Transverse colon (tissue), 4 donors: ENCODE data around the gene NUDT16. TPM values are rescaled to one million over a fixed set of nuclear protein-coding genes. Genes with fewer than 3 reads are reported as not detected.
"Not testable (repeated sequence)": the region's sequence is repeated elsewhere in the genome, so short reads cannot be mapped to it uniquely, and the experiment has no call there.

Experiments used
- DNase-seq: peaks from one replicate; pipeline ENCODE4 v3.0.0-alpha.2; 2019
- H3K27ac ChIP-seq, 4 donors: fragments of 200-600 bp; sonication (generic); 2 replicates each; pipeline ENCODE4 v1.5.1; 2016 to 2018; ENCODE audit warnings: inconsistent platforms in 4 of 4
- H3K27me3 ChIP-seq: fragments of 200-600 bp; sonication (generic); 2 replicates; pipeline ENCODE4 v1.5.1; 2017; ENCODE audit warnings: inconsistent platforms
- H3K36me3 ChIP-seq, 4 donors: fragments of 200-600 bp; sonication (generic); 2 replicates each; pipeline ENCODE4 v1.5.1; 2017 to 2019; ENCODE audit warnings: inconsistent platforms in 4 of 4
- H3K4me1 ChIP-seq, 4 donors: fragments of 200-600 bp; sonication (generic); 2 replicates each; pipeline ENCODE4 v1.5.1; 2017 to 2020; ENCODE audit warnings: inconsistent platforms in 4 of 4
- H3K4me3 ChIP-seq, 4 donors: fragments of 200-600 bp; sonication (generic); 1 replicate in 1 of 4; 2 replicates in 3 of 4; pipeline versions ENCODE4 v1.5.1 to v1.6.1; 2017 to 2019; ENCODE audit warnings: inconsistent platforms in 4 of 4
- H3K9me3 ChIP-seq, 2 donors: fragments of 200-600 bp; sonication (generic); 2 replicates each; pipeline ENCODE4 v1.5.1; 2017 to 2019; ENCODE audit warnings: inconsistent platforms in 2 of 2
- CTCF ChIP-seq, 5 experiments: fragments of 200-600 bp in 3 of 5; fragments of 450-650 bp in 2 of 5; sonication (generic) in 3 of 5; IDR thresholded peaks; 1 replicate in 2 of 5; 2 replicates in 3 of 5; pipeline ENCODE4 v1.5.1; 2016 to 2017; ENCODE audit warnings: antibody characterized with exemption in 5 of 5, inconsistent platforms in 3 of 5, mild to moderate bottlenecking in 2 of 5, moderate library complexity in 1 of 5
- EP300 ChIP-seq: sonication (generic); formaldehyde crosslinking; IDR thresholded peaks from one replicate; pipeline ENCODE4 v1.6.1; 2017; ENCODE audit warnings: antibody characterized with exemption, low read depth
- POLR2A ChIP-seq: fragments of 450-650 bp; IDR thresholded peaks from one replicate; pipeline ENCODE4 v1.6.1; 2016; ENCODE audit warnings: antibody characterized with exemption, mild to moderate bottlenecking, moderate library complexity
- POLR2AphosphoS5 ChIP-seq, 3 donors: sonication (generic); formaldehyde crosslinking; IDR thresholded peaks; one replicate each; pipeline ENCODE4 v1.6.1; 2016; ENCODE audit warnings: antibody characterized with exemption in 3 of 3
- WGBS, 2 donors: methylation state at CpG; one replicate each; pipeline ENCODE4 v1.1.5; 2018; ENCODE audit warnings: low coverage in 1 of 2; 5-methylcytosine and 5-hydroxymethylcytosine counted together
- in situ Hi-C, 4 donors: fragments of 200-750 bp; cut with MboI; loops; one replicate each; pipeline versions ENCODE4 v1.15.0 to v1.15.1; 2017; ENCODE audit warnings: low sequenced_read_pairs in 3 of 4, low pct_ligation_motif_present in 1 of 4, low pct_unique_long_range_greater_than_20kb in 1 of 4
- intact Hi-C: fragments of 100-400 bp; cut with DNase I; formaldehyde crosslinking; loops from one replicate; pipeline ENCODE4 v1.15.1; 2023; ENCODE audit warnings: low total_unique reads
- total RNA-seq, 4 donors: library from RNA; depleted of rRNA; stranded (reverse); fragments of >200 nt; gene quantifications; one replicate each; pipeline ENCODE4 v1.1.0, GENCODE V29; 2016

Gene NUDT16
- total RNA-seq, 4 donors from 2014 or later: 45.6 to 57.9 (median 49.1) TPM

GRCh38 chr3:131353986-131354385 is 27.6 kb upstream of the NUDT16 start:
- H3K36me3 ChIP-seq: no peaks in the 10 kb centered on the region
- in situ Hi-C loops: no loop called here
- no peak overlapping the region for H3K4me3 ChIP-seq
- H3K4me1 ChIP-seq: no peaks in the 10 kb centered on the region
- H3K27me3 ChIP-seq: no peaks in the 10 kb centered on the region
- WGBS, 2 donors: 42 to 53% methylated on average over 2 of the region's 2 CpGs
- H3K9me3 ChIP-seq: no peaks in the 10 kb centered on the region
- intact Hi-C loops: no loop called here
- DNase-seq: no peak
- no peak for TF ChIP-seq POLR2AphosphoS5 (IDR thresholded peaks at IDR 0.05)
- no peak for TF ChIP-seq EP300
- TF ChIP-seq POLR2A: no peak
- no peak overlapping the region for H3K27ac ChIP-seq

- 86 to 91% methylated on average over 1 to 5 of the region's 5 CpGs for WGBS, 2 donors
- intact Hi-C loops (no loop called here), in situ Hi-C loops (no loop called here)
- DNase-seq: no peak
- Histone ChIP-seq H3K27ac (no peak overlapping the region), H3K27me3 (no peaks in the 10 kb centered on the region), H3K36me3 (no peaks in the 10 kb centered on the region), H3K4me1 (peaks cover 0 to 2% (median under 1%) of the 10 kb centered on the region in 4 donors), H3K4me3 (no peak overlapping the region), H3K9me3 (no peaks in the 10 kb centered on the region)
- TF ChIP-seq EP300 (no peak), POLR2AphosphoS5 (IDR thresholded peaks at IDR 0.05) (no peak), POLR2A (no peak), CTCF (IDR thresholded peaks at IDR 0.05) (no peak)
These were observed 25.5 kb upstream of the NUDT16 start for GRCh38 chr3:131356006-131356595.

- TF ChIP-seq POLR2AphosphoS5 (IDR thresholded peaks at IDR 0.05) (no peak), EP300 (no peak), POLR2A (no peak), CTCF (IDR thresholded peaks at IDR 0.05) (no peak)
- Histone ChIP-seq H3K4me3 (no peak overlapping the region), H3K9me3 (no peaks in the 10 kb centered on the region), H3K27me3 (no peaks in the 10 kb centered on the region), H3K4me1 (peaks cover 0 to 8% (median 8%) of the 10 kb centered on the region in 4 donors), H3K27ac (no peak overlapping the region), H3K36me3 (no peaks in the 10 kb centered on the region)
- in situ Hi-C loops: no loop called here
- no peak for DNase-seq
- WGBS, 2 donors: 95 to 100% methylated on average over 1 of the region's 1 CpG
- intact Hi-C loops: no loop called here
These were observed 24.3 kb upstream of the NUDT16 start for GRCh38 chr3:131357275-131357674.

DNA sequence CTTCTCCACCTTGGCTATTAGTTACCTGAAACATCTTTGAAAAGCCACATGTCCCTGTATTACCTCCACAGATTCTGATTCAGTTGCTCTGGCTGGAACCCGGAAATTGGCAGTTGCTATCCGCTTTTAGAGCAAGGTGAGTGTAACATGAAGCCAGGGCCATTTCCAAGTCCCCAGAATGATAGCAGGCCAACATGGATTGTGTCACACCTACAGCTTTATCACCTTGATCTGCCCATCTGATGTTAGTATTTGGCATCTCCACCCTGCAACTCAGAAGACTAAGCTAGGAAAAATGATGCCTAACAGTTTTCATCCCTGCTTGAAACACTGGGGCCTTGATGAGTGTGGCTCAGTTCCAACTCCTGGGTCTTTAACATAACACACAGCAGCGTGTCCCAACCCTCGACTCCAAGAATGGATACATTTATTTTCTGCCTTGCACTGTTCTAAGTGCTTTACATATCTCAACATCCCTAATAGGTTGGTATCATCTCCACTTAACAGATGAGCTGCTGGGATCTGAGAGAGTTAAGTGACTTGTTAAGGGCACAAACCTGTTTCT is 21.3 kb upstream of the NUDT16 start:
- peaks cover 0 to 30% (median 22%) of the 10 kb centered on the region in 4 donors for H3K4me1 ChIP-seq
- TF ChIP-seq EP300 (no peak), POLR2A (no peak), POLR2AphosphoS5 (IDR thresholded peaks at IDR 0.05) (no peak), CTCF (IDR thresholded peaks at IDR 0.05) (no peak)
- no peaks in the 10 kb centered on the region for H3K9me3 ChIP-seq
- no peak overlapping the region for H3K27ac ChIP-seq
- 59 to 87% methylated on average over 2 to 4 of the region's 4 CpGs for WGBS, 2 donors
- no peaks in the 10 kb centered on the region for H3K27me3 ChIP-seq
- intact Hi-C loops: no loop called here
- in situ Hi-C loops: no loop called here
- no peak overlapping the region for H3K4me3 ChIP-seq
- no peak for DNase-seq
- no peaks in the 10 kb centered on the region for H3K36me3 ChIP-seq

- Histone ChIP-seq H3K4me1 (peaks cover 0 to 30% (median 22%) of the 10 kb centered on the region in 4 donors), H3K4me3 (peak overlapping the region in 2 of 4 donors; percentile 54 to 58), H3K27ac (peak overlapping the region; percentile 85 to 91 (median 88))
- WGBS, 2 donors: 75 to 79% methylated on average over 3 to 7 of the region's 7 CpGs
- H3K27me3 ChIP-seq, H3K36me3 ChIP-seq, intact Hi-C loops, in situ Hi-C loops, H3K9me3 ChIP-seq, DNase-seq: not testable (repeated sequence)
These were observed 20.5 kb upstream of the NUDT16 start for GRCh38 chr3:131361066-131361463.
